H7 (cell line): ENCODE measurements around the gene LIX1L. TPM values are rescaled to one million over a fixed set of nuclear protein-coding genes. Genes with fewer than 3 reads are reported as not detected.
A peak's percentile ranks its signal among the peaks of the same experiment; 100 is the strongest.

Experiments used
- DNase-seq: peaks from one replicate; pipeline ENCODE4 v3.0.0; 2012
- H3K27me3 ChIP-seq: 2 replicates; pipeline ENCODE4 v1.6.0; 2011; ENCODE audit warnings: mild to moderate bottlenecking, low read length; ENCODE audit not compliant: control insufficient read depth, insufficient read depth
- H3K36me3 ChIP-seq: replicated peaks from 2 replicates; pipeline ENCODE4 v1.5.1; 2011; ENCODE audit warnings: low read length; ENCODE audit not compliant: control insufficient read depth, insufficient read depth
- H3K4me3 ChIP-seq: 2 replicates; pipeline ENCODE4 v1.5.1; 2011; ENCODE audit warnings: low read depth, mild to moderate bottlenecking, control low read depth, low read length, moderate library complexity; ENCODE audit not compliant: insufficient read depth
- total RNA-seq: library from RNA; depleted of rRNA; stranded (reverse); fragments of >200 nt; shearing (Covaris generic); gene quantifications from 2 replicates; pipeline ENCODE4 v1.2.3, GENCODE V29; 2014; rRNA removed

LIX1L gene
- total RNA-seq, 1 experiment from 2014 or later: 24.3 TPM

GRCh38 chr1:145891587-145892485 is 66.0 kb downstream of the LIX1L start:
- Histone ChIP-seq H3K4me3 (no peak overlapping the region), H3K27me3 (no peaks in the 10 kb centered on the region), H3K36me3 (no peaks in the 10 kb centered on the region)
- DNase-seq: peak; percentile 87

GRCh38 chr1:145891143-145891542 is 66.7 kb downstream of the LIX1L start:
- Histone ChIP-seq H3K27me3 (peaks cover 2% of the 10 kb centered on the region; the same call in 1 of the 2 replicates), H3K36me3 (no peaks in the 10 kb centered on the region), H3K4me3 (no peak overlapping the region)
- no peak for DNase-seq

GRCh38 chr1:145889722-145890121 is 68.1 kb downstream of the LIX1L start:
- peaks cover 11% of the 10 kb centered on the region for H3K27me3 ChIP-seq
- H3K36me3 ChIP-seq: no peaks in the 10 kb centered on the region
- no peak for DNase-seq
- H3K4me3 ChIP-seq: no peak overlapping the region

GRCh38 chr1:145887631-145888030 is 70.2 kb downstream of the LIX1L start:
- Histone ChIP-seq H3K4me3 (no peak overlapping the region), H3K27me3 (peaks cover 23% of the 10 kb centered on the region), H3K36me3 (no peaks in the 10 kb centered on the region)
- DNase-seq: no peak

GRCh38 chr1:145886816-145887215 is 71.0 kb downstream of the LIX1L start:
- no peak for DNase-seq
- Histone ChIP-seq H3K36me3 (no peaks in the 10 kb centered on the region), H3K27me3 (peaks cover 23% of the 10 kb centered on the region), H3K4me3 (no peak overlapping the region)

GRCh38 chr1:145886390-145886789 is 71.4 kb downstream of the LIX1L start:
- DNase-seq: no peak
- Histone ChIP-seq H3K4me3 (peak overlapping the region; percentile 59), H3K27me3 (peaks cover 23% of the 10 kb centered on the region)

GRCh38 chr1:145885738-145886287 is 72.0 kb downstream of the LIX1L start, which contains the start of gene ANKRD35:
Gene ANKRD35, minus strand, starts transcription at chr1:145885866. Its CDS starts 108 bp downstream, at chr1:145885758.
- no peaks in the 10 kb centered on the region for H3K36me3 ChIP-seq
- peak within 1 kb of the TSS; percentile 59 for H3K4me3 ChIP-seq
- DNase-seq: peak; percentile 97
- H3K27me3 ChIP-seq: peaks cover 23% of the 10 kb centered on the region

More at GRCh38 chr1:145886390-145886789, 71.4 kb downstream of the LIX1L start:
- no peaks in the 10 kb centered on the region for H3K36me3 ChIP-seq

- DNase-seq: no peak
- Histone ChIP-seq H3K36me3 (no peaks in the 10 kb centered on the region), H3K4me3 (no peak overlapping the region), H3K27me3 (peaks cover 23% of the 10 kb centered on the region)
Measured at GRCh38 chr1:145884675-145885074, 73.1 kb downstream of the LIX1L start.

Other genes starting within 250 kb of the LIX1L start
- gene CD160, start 238.5 kb downstream of the LIX1L start, total RNA-seq: 0.35 TPM in 1 of 2 replicates, not detected in the other
- gene RNF115, start 133.9 kb downstream of the LIX1L start, total RNA-seq: 11.3 and 11.5 TPM in 2 replicates
- 44.3 and 45.1 TPM in 2 replicates for gene POLR3C, start 133.8 kb downstream of the LIX1L start, total RNA-seq
- 4.4 and 8.8 TPM in 2 replicates for gene NUDT17, start 112.4 kb downstream of the LIX1L start, total RNA-seq
- 27.0 and 27.4 TPM in 2 replicates for gene PIAS3, start 98.9 kb downstream of the LIX1L start, total RNA-seq
- 0.22 and 0.52 TPM in 2 replicates for gene ANKRD35, start 72.2 kb downstream of the LIX1L start, total RNA-seq
- gene ITGA10, start 48.0 kb downstream of the LIX1L start, total RNA-seq: 0.10 and 0.22 TPM in 2 replicates
- 22.9 and 28.0 TPM in 2 replicates for gene PEX11B, start 39.3 kb downstream of the LIX1L start, total RNA-seq
- gene RBM8A, start 30.5 kb downstream of the LIX1L start, total RNA-seq: 181 and 214 TPM in 2 replicates
- gene ANKRD34A, start 6.6 kb upstream of the LIX1L start, total RNA-seq: 0.52 and 0.62 TPM in 2 replicates
- 6.3 and 11.6 TPM in 2 replicates for gene POLR3GL, start 6.7 kb upstream of the LIX1L start, total RNA-seq
- gene TXNIP, start 38.6 kb upstream of the LIX1L start, total RNA-seq: 24.6 and 90.7 TPM in 2 replicates
- gene HJV, start 63.7 kb upstream of the LIX1L start, total RNA-seq: 0.24 and 1.2 TPM in 2 replicates
- gene NBPF10, start 186.8 kb upstream of the LIX1L start, total RNA-seq: 0.42 and 0.89 TPM in 2 replicates